ENCODE data around the gene HPS4. TPM values are rescaled to one million over a fixed set of nuclear protein-coding genes. Genes with fewer than 3 reads are reported as not detected.

Gene HPS4
- total and polyA plus RNA-seq, 3 donors from 2014 or later: 68.8 to 110 (median 103) TPM

GRCh38 chr22:26426924-26427323, 56.7 kb downstream of the HPS4 start:
- H3K27ac ChIP-seq: no peak overlapping the region
- no peaks in the 10 kb centered on the region for H3K9me3 ChIP-seq
- TF ChIP-seq POLR2A (IDR thresholded peaks at IDR 0.05): no peak
- TF ChIP-seq, protein P1, sequence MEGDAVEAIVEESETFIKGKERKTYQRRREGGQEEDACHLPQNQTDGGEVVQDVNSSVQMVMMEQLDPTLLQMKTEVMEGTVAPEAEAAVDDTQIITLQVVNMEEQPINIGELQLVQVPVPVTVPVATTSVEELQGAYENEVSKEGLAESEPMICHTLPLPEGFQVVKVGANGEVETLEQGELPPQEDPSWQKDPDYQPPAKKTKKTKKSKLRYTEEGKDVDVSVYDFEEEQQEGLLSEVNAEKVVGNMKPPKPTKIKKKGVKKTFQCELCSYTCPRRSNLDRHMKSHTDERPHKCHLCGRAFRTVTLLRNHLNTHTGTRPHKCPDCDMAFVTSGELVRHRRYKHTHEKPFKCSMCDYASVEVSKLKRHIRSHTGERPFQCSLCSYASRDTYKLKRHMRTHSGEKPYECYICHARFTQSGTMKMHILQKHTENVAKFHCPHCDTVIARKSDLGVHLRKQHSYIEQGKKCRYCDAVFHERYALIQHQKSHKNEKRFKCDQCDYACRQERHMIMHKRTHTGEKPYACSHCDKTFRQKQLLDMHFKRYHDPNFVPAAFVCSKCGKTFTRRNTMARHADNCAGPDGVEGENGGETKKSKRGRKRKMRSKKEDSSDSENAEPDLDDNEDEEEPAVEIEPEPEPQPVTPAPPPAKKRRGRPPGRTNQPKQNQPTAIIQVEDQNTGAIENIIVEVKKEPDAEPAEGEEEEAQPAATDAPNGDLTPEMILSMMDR (IDR thresholded peaks at IDR 0.05): no peak
- H3K4me3 ChIP-seq: no peak overlapping the region
- intact Hi-C loops (cut with DNase I; ENCODE audit: low total_unique reads): no loop called here
- DNase-seq: no peak
- H3K36me3 ChIP-seq (ENCODE audit: low read depth, missing control alignments): no peaks in the 10 kb centered on the region
- H3K27me3 ChIP-seq: no peaks in the 10 kb centered on the region
- H3K4me1 ChIP-seq: peaks cover 4% of the 10 kb centered on the region

DNA sequence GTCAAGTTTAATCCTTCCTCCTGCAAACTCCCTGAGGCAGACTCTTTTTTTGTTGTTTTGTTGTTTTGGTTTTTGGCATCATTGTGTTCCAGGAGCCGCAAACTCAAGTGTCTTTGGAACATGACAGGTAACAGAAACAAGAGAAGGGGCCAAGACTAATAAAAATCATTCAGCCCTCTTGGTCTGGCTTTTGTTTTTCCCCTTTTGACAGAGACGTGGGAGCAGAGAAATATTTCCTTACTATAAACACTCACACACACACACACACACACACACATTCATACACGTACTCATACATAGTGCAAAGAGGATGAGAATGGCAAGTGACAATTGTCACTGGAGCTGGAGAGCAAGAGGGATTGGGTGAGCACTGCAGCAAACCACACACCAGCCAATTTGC, 65.0 kb downstream of the HPS4 start:
- H3K36me3 ChIP-seq (ENCODE audit: low read depth, missing control alignments): no peaks in the 10 kb centered on the region
- no peak overlapping the region for H3K4me3 ChIP-seq
- DNase-seq: no peak
- no peaks in the 10 kb centered on the region for H3K27me3 ChIP-seq
- TF ChIP-seq, protein P1 (IDR thresholded peaks at IDR 0.05): no peak
- no peak for TF ChIP-seq POLR2A (IDR thresholded peaks at IDR 0.05)
- H3K4me1 ChIP-seq: no peaks in the 10 kb centered on the region
- WGBS, 2 donors: 64 to 83% methylated on average over 3 of the region's 3 CpGs
- H3K27ac ChIP-seq: no peak overlapping the region
- intact Hi-C loops (cut with DNase I; ENCODE audit: low total_unique reads): no loop called here
- H3K9me3 ChIP-seq: no peaks in the 10 kb centered on the region

- TF ChIP-seq, protein P1 (IDR thresholded peaks at IDR 0.05): no peak
- TF ChIP-seq POLR2A (IDR thresholded peaks at IDR 0.05): no peak
- intact Hi-C loops (cut with DNase I; ENCODE audit: low total_unique reads): no loop called here
- Histone ChIP-seq H3K4me3 (no peak overlapping the region), H3K27ac (no peak overlapping the region), H3K36me3 (ENCODE audit: low read depth, missing control alignments) (no peaks in the 10 kb centered on the region), H3K9me3 (no peaks in the 10 kb centered on the region), H3K27me3 (no peaks in the 10 kb centered on the region), H3K4me1 (no peaks in the 10 kb centered on the region)
- WGBS, 2 donors: 72 to 77% methylated on average over 3 of the region's 3 CpGs
- DNase-seq: no peak
Measured at GRCh38 chr22:26417406-26417805, 66.2 kb downstream of the HPS4 start.

- WGBS, 2 donors: 45 to 46% methylated on average over 9 of the region's 9 CpGs
- TF ChIP-seq, protein P1 (IDR thresholded peaks at IDR 0.05): no peak
- TF ChIP-seq POLR2A (IDR thresholded peaks at IDR 0.05): no peak
- Histone ChIP-seq H3K27ac (no peak overlapping the region), H3K36me3 (ENCODE audit: low read depth, missing control alignments) (no peaks in the 10 kb centered on the region), H3K4me1 (no peaks in the 10 kb centered on the region), H3K4me3 (no peak overlapping the region), H3K9me3 (no peaks in the 10 kb centered on the region), H3K27me3 (no peaks in the 10 kb centered on the region)
- intact Hi-C loops (cut with DNase I; ENCODE audit: low total_unique reads): no loop called here
- no peak for DNase-seq
Measured at GRCh38 chr22:26416670-26417276, 66.8 kb downstream of the HPS4 start.

DNA sequence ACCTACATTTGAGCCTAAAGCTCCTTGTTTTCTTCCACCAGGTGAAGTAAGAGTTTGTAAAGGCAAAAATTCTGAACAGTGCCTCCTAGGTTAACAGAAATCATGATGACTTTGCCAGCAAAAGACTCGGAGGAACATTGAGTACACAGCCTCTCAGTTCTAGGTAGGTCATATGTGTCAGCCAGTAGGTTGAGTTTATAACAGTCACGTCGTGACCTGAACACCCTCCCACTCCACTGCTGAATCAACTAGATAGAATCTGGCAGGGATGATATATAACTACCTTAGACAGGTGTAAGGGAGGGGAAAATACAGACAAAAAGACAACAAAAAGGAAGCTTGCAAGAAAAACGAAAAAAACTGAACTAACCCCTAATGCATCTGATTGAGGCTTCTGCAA, 67.3 kb downstream of the HPS4 start:
- H3K9me3 ChIP-seq: no peaks in the 10 kb centered on the region
- no peak for TF ChIP-seq POLR2A (IDR thresholded peaks at IDR 0.05)
- TF ChIP-seq, protein P1 (IDR thresholded peaks at IDR 0.05): no peak
- H3K27me3 ChIP-seq: no peaks in the 10 kb centered on the region
- no peaks in the 10 kb centered on the region for H3K36me3 ChIP-seq (ENCODE audit: low read depth, missing control alignments)
- H3K27ac ChIP-seq: no peak overlapping the region
- no peaks in the 10 kb centered on the region for H3K4me1 ChIP-seq
- DNase-seq: no peak
- intact Hi-C loops (cut with DNase I; ENCODE audit: low total_unique reads): no loop called here
- no peak overlapping the region for H3K4me3 ChIP-seq
- WGBS, 2 donors: 48 to 53% methylated on average over 4 of the region's 4 CpGs
